OCI-LY3 (cell line): Measurements from ENCODE around the gene GLP2R.

Experiments
- H2AFZ ChIP-seq: fragments of 200-600, 300-600 bp; shearing (Covaris generic); 2 replicates; pipeline ENCODE4 v1.6.0; 2014; ENCODE audit warnings: antibody characterized with exemption, low read depth, low read length
- H3K27ac ChIP-seq: fragments of 200-600, 300-600 bp; sonication (generic); 2 replicates; pipeline ENCODE4 v1.5.1; 2014; ENCODE audit warnings: mild to moderate bottlenecking, low read length, moderate library complexity, mixed read lengths
- H3K27me3 ChIP-seq: fragments of 200-600, 300-600 bp; sonication (generic); 2 replicates; pipeline ENCODE4 v1.6.1; 2014; ENCODE audit warnings: low read depth, low read length, mixed read lengths
- H3K36me3 ChIP-seq: fragments of 200-600, 300-600 bp; sonication (generic); replicated peaks from 2 replicates; pipeline ENCODE3; 2014; ENCODE audit warnings: low read depth, low read length, mixed read lengths
- H3K4me1 ChIP-seq: fragments of 300-600, 200-600 bp; sonication (generic); 2 replicates; pipeline ENCODE4 v1.6.1; 2014; ENCODE audit warnings: low read length, mixed read lengths
- H3K4me2 ChIP-seq: fragments of 200-600, 300-600 bp; sonication (generic); 2 replicates; pipeline ENCODE4 v1.6.1; 2014; ENCODE audit warnings: low read length, mixed read lengths
- H3K4me3 ChIP-seq: fragments of 300-600, 200-600 bp; sonication (generic); 2 replicates; pipeline ENCODE4 v1.5.1; 2014; ENCODE audit warnings: antibody characterized with exemption, mild to moderate bottlenecking, low read length, moderate library complexity
- H3K79me2 ChIP-seq: fragments of 300-600, 200-600 bp; shearing (Covaris generic); 2 replicates; pipeline ENCODE4 v1.6.1; 2014; ENCODE audit warnings: mild to moderate bottlenecking, low read length, mixed read lengths
- H3K9ac ChIP-seq: fragments of 300-600, 200-600 bp; shearing (Covaris generic); 2 replicates; pipeline ENCODE4 v1.6.0; 2014; ENCODE audit warnings: mild to moderate bottlenecking, low read length, moderate library complexity
- H3K9me3 ChIP-seq: fragments of 200-600, 300-600 bp; shearing (Covaris generic); 2 replicates; pipeline ENCODE4 v1.6.1; 2014; ENCODE audit warnings: low read length, mixed read lengths; ENCODE audit not compliant: insufficient read depth
- H4K20me1 ChIP-seq: fragments of 200-600, 300-600 bp; sonication (generic); 2 replicates; pipeline ENCODE4 v1.6.1; 2016; ENCODE audit warnings: low read length, mixed read lengths; ENCODE audit not compliant: insufficient read depth
- CTCF ChIP-seq: fragments of 200-600, 300-600 bp; sonication (generic); IDR thresholded peaks from 2 replicates; pipeline ENCODE4 v1.5.1; 2014; ENCODE audit warnings: antibody characterized with exemption, low read length, low read depth
- EZH2phosphoT487 ChIP-seq: fragments of 200-600 bp; shearing (Covaris generic); IDR thresholded peaks from 2 replicates; pipeline ENCODE4 v1.6.1; 2018; ENCODE audit warnings: antibody characterized with exemption, mixed run types, low read depth

Gene GLP2R

GRCh38 chr17:9855036-9855435 lies 29.3 kb downstream of the GLP2R start:
- Histone ChIP-seq H3K9me3 (no peaks in the 10 kb centered on the region), H3K36me3 (no peaks in the 10 kb centered on the region), H3K79me2 (no peaks in the 10 kb centered on the region), H3K4me1 (no peaks in the 10 kb centered on the region), H2AFZ (no peak overlapping the region), H3K9ac (no peak overlapping the region), H3K27me3 (no peaks in the 10 kb centered on the region), H3K4me2 (no peak overlapping the region), H3K27ac (no peak overlapping the region), H4K20me1 (no peaks in the 10 kb centered on the region), H3K4me3 (no peak overlapping the region)
- no peak for TF ChIP-seq CTCF
- no peak for TF ChIP-seq EZH2phosphoT487

GRCh38 chr17:9859781-9860180 lies 34.1 kb downstream of the GLP2R start:
- H3K27ac ChIP-seq, result no peak overlapping the region
- TF ChIP-seq EZH2phosphoT487, result no peak
- H3K4me3 ChIP-seq, result no peak overlapping the region
- no peaks in the 10 kb centered on the region for H4K20me1 ChIP-seq
- no peaks in the 10 kb centered on the region for H3K27me3 ChIP-seq
- no peaks in the 10 kb centered on the region for H3K4me1 ChIP-seq
- H3K79me2 ChIP-seq, result no peaks in the 10 kb centered on the region
- H3K4me2 ChIP-seq, result no peak overlapping the region
- H3K36me3 ChIP-seq, result no peaks in the 10 kb centered on the region
- H3K9me3 ChIP-seq, result no peaks in the 10 kb centered on the region
- H2AFZ ChIP-seq, result no peak overlapping the region
- H3K9ac ChIP-seq, result no peak overlapping the region

- H3K27me3 ChIP-seq, result no peaks in the 10 kb centered on the region
- TF ChIP-seq CTCF (no peak), EZH2phosphoT487 (no peak)
- no peaks in the 10 kb centered on the region for H3K36me3 ChIP-seq
- no peak overlapping the region for H3K4me2 ChIP-seq
- no peaks in the 10 kb centered on the region for H3K9me3 ChIP-seq
- H3K4me3 ChIP-seq, result no peak overlapping the region
- no peaks in the 10 kb centered on the region for H4K20me1 ChIP-seq
- no peaks in the 10 kb centered on the region for H3K79me2 ChIP-seq
- no peak overlapping the region for H3K27ac ChIP-seq
- H3K9ac ChIP-seq, result no peak overlapping the region
- H2AFZ ChIP-seq, result no peak overlapping the region
- no peaks in the 10 kb centered on the region for H3K4me1 ChIP-seq
These were observed 35.1 kb downstream of the GLP2R start for GRCh38 chr17:9860851-9861250.

GRCh38 chr17:9862220-9862619 lies 36.5 kb downstream of the GLP2R start:
- Histone ChIP-seq H3K36me3 (no peaks in the 10 kb centered on the region), H3K9ac (no peak overlapping the region), H3K9me3 (no peaks in the 10 kb centered on the region), H3K27me3 (no peaks in the 10 kb centered on the region), H3K4me3 (no peak overlapping the region), H3K4me2 (no peak overlapping the region), H3K27ac (no peak overlapping the region), H4K20me1 (no peaks in the 10 kb centered on the region), H3K4me1 (no peaks in the 10 kb centered on the region), H3K79me2 (no peaks in the 10 kb centered on the region), H2AFZ (no peak overlapping the region)
- TF ChIP-seq EZH2phosphoT487, result no peak
- TF ChIP-seq CTCF, result no peak

- H3K9ac ChIP-seq, result no peak overlapping the region
- H4K20me1 ChIP-seq, result no peaks in the 10 kb centered on the region
- H3K4me3 ChIP-seq, result no peak overlapping the region
- H2AFZ ChIP-seq, result no peak overlapping the region
- H3K27ac ChIP-seq, result no peak overlapping the region
- no peak overlapping the region for H3K4me2 ChIP-seq
- no peaks in the 10 kb centered on the region for H3K27me3 ChIP-seq
- H3K36me3 ChIP-seq, result no peaks in the 10 kb centered on the region
- H3K9me3 ChIP-seq, result no peaks in the 10 kb centered on the region
- H3K4me1 ChIP-seq, result no peaks in the 10 kb centered on the region
- H3K79me2 ChIP-seq, result no peaks in the 10 kb centered on the region
- no peak for TF ChIP-seq CTCF
These were observed 37.2 kb downstream of the GLP2R start for GRCh38 chr17:9862949-9863348.
